Heart right ventricle (tissue), 16 donors: ENCODE results near the gene ZNF670. TPM values are rescaled to one million over a fixed set of nuclear protein-coding genes. Genes with fewer than 3 reads are reported as not detected.
A peak's percentile ranks its signal among the peaks of the same experiment; 100 is the strongest.

Experiments
- ATAC-seq, 8 donors: fragments of 200-7000 bp; cut with Tn5 transposase; one replicate each; pipeline ENCODE4 v1.9.1; 2020; ENCODE audit warnings: mild to moderate bottlenecking in 8 of 8, moderate library complexity in 8 of 8, moderate number of reproducible peaks in 1 of 8
- DNase-seq, 2 donors: peaks; one replicate each; pipeline ENCODE4 v3.0.0-alpha.2; 2020
- H3K27ac ChIP-seq, 10 donors: fragments of 200-600 bp; sonication (generic) in 2 of 10; one replicate each; pipeline versions ENCODE4 v1.5.0 to v1.8.0; 2020 to 2022; ENCODE audit warnings: mild to moderate bottlenecking in 3 of 10
- H3K27me3 ChIP-seq, 7 donors: fragments of 200-600 bp; one replicate each; pipeline ENCODE4 v1.8.0; 2021 to 2022; ENCODE audit warnings: mild to moderate bottlenecking in 2 of 7
- H3K36me3 ChIP-seq, 9 donors: fragments of 200-600 bp; sonication (generic) in 1 of 9; one replicate each; pipeline versions ENCODE4 v1.5.0 to v1.8.0; 2020 to 2022; ENCODE audit warnings: mild to moderate bottlenecking in 2 of 9
- H3K4me1 ChIP-seq, 9 donors: fragments of 200-600 bp; sonication (generic) in 1 of 9; one replicate each; pipeline versions ENCODE4 v1.5.0 to v1.8.0; 2020 to 2022; ENCODE audit warnings: mild to moderate bottlenecking in 4 of 9
- H3K4me3 ChIP-seq, 10 donors: fragments of 200-600 bp; sonication (generic) in 2 of 10; one replicate each; pipeline versions ENCODE4 v1.5.0 to v1.8.0; 2020 to 2022; ENCODE audit warnings: mild to moderate bottlenecking in 7 of 10, moderate library complexity in 2 of 10
- H3K9me3 ChIP-seq, 11 donors: fragments of 200-600 bp in 10 of 11; sonication (generic) in 2 of 11; one replicate each; pipeline versions ENCODE4 v1.5.0 to v1.8.0; 2013 to 2022; ENCODE audit warnings: mild to moderate bottlenecking in 2 of 11, control low read depth in 1 of 11, moderate library complexity in 1 of 11
- CTCF ChIP-seq, 9 donors: fragments of 200-600 bp; sonication (generic) in 2 of 9; IDR thresholded peaks; one replicate each; pipeline versions ENCODE4 v1.5.0 to v1.8.0; 2021 to 2022; ENCODE audit warnings: antibody characterized with exemption in 9 of 9, mild to moderate bottlenecking in 5 of 9, moderate library complexity in 1 of 9
- WGBS, 2 donors: extraction: QIAGEN DNeasy Blood & Tissue Kit; methylation state at CpG; one replicate each; pipeline ENCODE4 v1.1.7; 2013; ENCODE audit warnings: inconsistent platforms in 1 of 2; 5-methylcytosine and 5-hydroxymethylcytosine counted together
- intact Hi-C, 10 donors: fragments of 100-400 bp; cut with DNase I; formaldehyde crosslinking; loops; one replicate each; pipeline versions ENCODE4 v1.11.1 to v1.14.2; 2022
- polyA plus RNA-seq, 2 donors: library from polyadenylated mRNA; stranded (reverse); fragments of 200-250 nt; gene quantifications; one replicate each; pipeline ENCODE4 v1.2.3, GENCODE V29; 2013
- total RNA-seq, 10 donors: library from RNA; stranded (reverse); fragmentation: NEBNext Ultra II Directional in 3 of 10; extraction: Animal tissue kit (Norgen Biotek cat#: 25700) in 3 of 10; gene quantifications; one replicate each; pipeline versions ENCODE4 v1.2.1 to v1.2.4, GENCODE V29; 2021 to 2023
- donor health status: Arrhythmogenic right ventricular cardiomyopathy.
- donor health status: ischemic (EF 13 %, LVEDD 7.1; RV severe dilation, severe dysfunction).
- donor health status: healthy with polysubstance abuse.
- donor health status: DM: no; HTN: yes; CAD: no.
- donor health status: DM: no; HTN: no; CAD: no.
- donor health status: ischemic (EF 25% LVEDD 6.9; RV normal size, moderate dysfunction).
- donor health status: ischemic (EF 25% LVEDD 5.7; RV mildly dilated, moderate dysfunction).
- donor health status: healthy.
- donor health status: DM: yes; HTN: yes; CAD: no.
- donor health status: Ischemic cardiomyopathy.
- donor health status: ischemic (EF 35%, LVEDD 5.7; RV mildly dilated, moderate dysfunction).
- donor health status: nonischemic (EF 11% LVEDD 7.7; RV severe dilation, severe dysfunction).
- donor health status: DM: yes; HTN: yes; CAD: no.
- donor health status: PGD.
- donor health status: ischemic (EF 29% LVEDD 5.4; RV normal size, mild dysfunction).
- donor health status: nonischemic (EF 23%, LVEDD 6.1; RV moderate dilation, normal function).

The ZNF670 gene
- total and polyA plus RNA-seq, 12 donors = 0.42 to 1.6 (median 1.3) TPM

DNA sequence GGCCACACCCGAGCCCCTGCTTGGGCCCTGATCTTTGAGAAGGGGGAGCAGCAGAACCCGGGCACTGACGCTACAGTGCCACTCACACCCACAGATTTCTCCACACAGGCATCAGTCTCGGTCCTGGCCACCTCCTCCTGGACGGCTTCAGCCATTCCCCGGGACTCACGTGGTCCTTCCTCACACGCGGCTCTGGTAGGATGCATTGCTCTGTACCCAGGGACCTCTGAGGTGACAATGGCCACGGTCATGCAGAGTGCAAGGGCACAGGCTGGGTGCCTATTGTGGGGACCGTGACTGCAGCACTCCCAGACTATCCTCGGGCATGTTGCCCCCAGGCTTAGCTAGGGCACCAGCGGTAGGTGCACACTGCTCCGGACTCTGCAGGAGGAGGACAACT lies 11.8 kb upstream of the ZNF670 start:
- H3K9me3 ChIP-seq = peaks cover 0 to 18% (median 0%) of the 10 kb centered on the region in 11 donors
- TF ChIP-seq CTCF (IDR thresholded peaks at IDR 0.05) = no peak
- H3K27me3 ChIP-seq = no peaks in the 10 kb centered on the region
- no peaks in the 10 kb centered on the region for H3K36me3 ChIP-seq
- no peaks in the 10 kb centered on the region for H3K4me1 ChIP-seq
- H3K4me3 ChIP-seq = no peak overlapping the region
- DNase-seq = no peak
- no peak overlapping the region for H3K27ac ChIP-seq
- 75 to 85% methylated on average over 14 of the region's 14 CpGs for WGBS, 2 donors
- intact Hi-C loops = no loop called here
- peak in 1 of 8 donors; percentile 22 for ATAC-seq

- no peaks in the 10 kb centered on the region for H3K27me3 ChIP-seq
- H3K4me3 ChIP-seq = no peak overlapping the region
- intact Hi-C loops = no loop called here
- ATAC-seq (no peak), DNase-seq (no peak)
- no peaks in the 10 kb centered on the region for H3K36me3 ChIP-seq
- no peak overlapping the region for H3K27ac ChIP-seq
- no peak for TF ChIP-seq CTCF (IDR thresholded peaks at IDR 0.05)
- WGBS, 2 donors = 56 to 70% methylated on average over 17 of the region's 17 CpGs
- H3K9me3 ChIP-seq = peaks cover 0 to 12% (median 0%) of the 10 kb centered on the region in 11 donors
- no peaks in the 10 kb centered on the region for H3K4me1 ChIP-seq
Measured at GRCh38 chr1:247089616-247090375, 11.2 kb upstream of the ZNF670 start.

GRCh38 chr1:247088967-247089366 lies 10.4 kb upstream of the ZNF670 start:
- Histone ChIP-seq H3K4me1 (no peaks in the 10 kb centered on the region), H3K4me3 (no peak overlapping the region), H3K27me3 (no peaks in the 10 kb centered on the region), H3K36me3 (no peaks in the 10 kb centered on the region), H3K9me3 (peaks cover 0 to 3% (median 0%) of the 10 kb centered on the region in 11 donors), H3K27ac (no peak overlapping the region)
- ATAC-seq (no peak), DNase-seq (no peak)
- no peak for TF ChIP-seq CTCF (IDR thresholded peaks at IDR 0.05)
- 75 to 89% methylated on average over 4 of the region's 4 CpGs for WGBS, 2 donors
- intact Hi-C loops = no loop called here

- TF ChIP-seq CTCF (IDR thresholded peaks at IDR 0.05) = no peak
- no peaks in the 10 kb centered on the region for H3K36me3 ChIP-seq
- no peaks in the 10 kb centered on the region for H3K27me3 ChIP-seq
- ATAC-seq (no peak), DNase-seq (no peak)
- no peak overlapping the region for H3K27ac ChIP-seq
- H3K4me1 ChIP-seq = no peaks in the 10 kb centered on the region
- H3K9me3 ChIP-seq = peaks cover 0 to 5% (median 0%) of the 10 kb centered on the region in 11 donors
- intact Hi-C loops = no loop called here
- no peak overlapping the region for H3K4me3 ChIP-seq
- 63 to 73% methylated on average over 1 of the region's 1 CpG for WGBS, 2 donors
Measured at GRCh38 chr1:247087256-247087655, 8.6 kb upstream of the ZNF670 start.
